Esophagus (tissue), 2 donors: ENCODE measurements around the gene UMPS. TPM values are rescaled to one million over a fixed set of nuclear protein-coding genes. Genes with fewer than 3 reads are reported as not detected.
"Not testable (repeated sequence)": the region's sequence is repeated elsewhere in the genome, so short reads cannot be mapped to it uniquely, and the experiment has no call there.

ENCODE experiments used
- H3K27ac ChIP-seq, 2 donors: one replicate each; pipeline ENCODE4 v1.5.1; 2013; ENCODE audit warnings: low read depth in 2 of 2, mild to moderate bottlenecking in 2 of 2, inconsistent platforms in 1 of 2, low read length in 1 of 2, moderate library complexity in 1 of 2
- H3K27me3 ChIP-seq, 2 donors: one replicate each; pipeline ENCODE4 v1.6.1; 2013; ENCODE audit warnings: low read length in 2 of 2, control low read depth in 1 of 2, mild to moderate bottlenecking in 1 of 2; ENCODE audit not compliant: insufficient read depth in 2 of 2, control insufficient read depth in 1 of 2
- H3K36me3 ChIP-seq, 2 donors: one replicate each; pipeline ENCODE4 v1.6.1; 2013; ENCODE audit warnings: low read length in 1 of 2; ENCODE audit not compliant: control insufficient read depth in 2 of 2, insufficient read depth in 2 of 2
- H3K4me1 ChIP-seq, 2 donors: one replicate each; pipeline ENCODE4 v1.6.1; 2013; ENCODE audit warnings: low read length in 1 of 2; ENCODE audit not compliant: control insufficient read depth in 2 of 2, insufficient read depth in 2 of 2
- H3K4me3 ChIP-seq, 2 donors: one replicate each; pipeline ENCODE4 v1.5.1; 2013; ENCODE audit warnings: low read length in 2 of 2, mild to moderate bottlenecking in 2 of 2, low read depth in 1 of 2, moderate library complexity in 1 of 2
- H3K9me3 ChIP-seq, 2 donors: one replicate each; pipeline ENCODE4 v1.6.1; 2013; ENCODE audit warnings: mild to moderate bottlenecking in 2 of 2, low read depth in 1 of 2, low read length in 1 of 2, moderate library complexity in 1 of 2; ENCODE audit not compliant: control insufficient read depth in 2 of 2, insufficient read depth in 1 of 2
- WGBS, 2 donors: extraction: QIAGEN DNeasy Blood & Tissue Kit; methylation state at CpG; one replicate each; pipeline ENCODE4 v1.1.7; 2013; 5-methylcytosine and 5-hydroxymethylcytosine counted together
- polyA plus RNA-seq, 2 donors: library from polyadenylated mRNA; stranded (reverse); fragments of 200-250 nt; gene quantifications; one replicate each; pipeline ENCODE4 v1.2.3, GENCODE V29; 2013
- donor health status: healthy with polysubstance abuse.
- donor health status: Bipolar disorder and iron deficiency.

Gene UMPS
- polyA plus RNA-seq, 2 donors: 9.9 to 26.1 TPM

DNA sequence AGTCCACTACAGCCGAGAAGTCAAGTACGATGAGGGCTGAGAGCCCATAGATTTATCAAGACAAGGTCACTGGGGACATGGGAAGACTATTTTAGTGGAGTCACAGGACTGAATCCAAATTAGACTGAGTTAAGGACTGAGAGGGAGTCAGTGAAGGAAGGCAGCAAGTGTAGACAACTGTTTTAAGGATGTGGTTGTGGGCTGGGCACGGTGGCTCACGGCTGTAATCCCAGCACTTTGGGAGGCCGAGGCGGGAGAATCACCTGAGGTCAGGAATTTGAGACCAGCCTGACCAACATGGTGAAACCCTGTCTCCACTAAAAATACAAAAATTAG lies 52.1 kb downstream of the UMPS start:
- peaks cover 0 to 12% of the 10 kb centered on the region in 2 donors for H3K36me3 ChIP-seq
- not testable (repeated sequence) for H3K9me3 ChIP-seq, H3K27me3 ChIP-seq, H3K4me3 ChIP-seq
- 83 to 86% methylated on average over 6 of the region's 6 CpGs for WGBS, 2 donors
- peaks cover 8 to 17% of the 10 kb centered on the region in 2 donors for H3K4me1 ChIP-seq
- peak overlapping the region in 1 of 2 donors; percentile 5 for H3K27ac ChIP-seq

DNA sequence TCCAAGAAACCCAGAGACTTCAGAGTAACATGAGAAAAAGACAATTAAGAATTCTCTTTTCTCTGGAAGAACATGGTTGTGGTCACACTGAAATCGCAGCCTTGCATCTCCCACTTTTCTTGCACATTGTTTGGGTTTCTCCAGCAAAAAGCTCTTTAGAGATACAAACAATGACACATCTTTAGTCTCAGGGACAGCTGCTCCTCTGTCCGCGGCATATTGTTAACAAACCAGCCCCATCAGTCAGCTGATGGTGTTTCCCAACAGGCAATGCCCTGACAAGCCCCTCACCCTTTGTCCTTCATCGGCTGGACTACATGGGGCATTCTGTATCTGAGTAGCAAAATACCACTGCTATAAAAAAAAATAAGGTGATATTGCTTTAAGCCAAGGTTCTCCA lies 53.4 kb downstream of the UMPS start:
- WGBS, 2 donors: 84 to 89% methylated on average over 4 of the region's 4 CpGs
- no peaks in the 10 kb centered on the region for H3K27me3 ChIP-seq
- H3K4me3 ChIP-seq: no peak overlapping the region
- H3K27ac ChIP-seq: no peak overlapping the region
- peaks cover 8 to 17% of the 10 kb centered on the region in 2 donors for H3K4me1 ChIP-seq
- H3K36me3 ChIP-seq: peaks cover 0 to 7% of the 10 kb centered on the region in 2 donors
- H3K9me3 ChIP-seq: no peaks in the 10 kb centered on the region

DNA sequence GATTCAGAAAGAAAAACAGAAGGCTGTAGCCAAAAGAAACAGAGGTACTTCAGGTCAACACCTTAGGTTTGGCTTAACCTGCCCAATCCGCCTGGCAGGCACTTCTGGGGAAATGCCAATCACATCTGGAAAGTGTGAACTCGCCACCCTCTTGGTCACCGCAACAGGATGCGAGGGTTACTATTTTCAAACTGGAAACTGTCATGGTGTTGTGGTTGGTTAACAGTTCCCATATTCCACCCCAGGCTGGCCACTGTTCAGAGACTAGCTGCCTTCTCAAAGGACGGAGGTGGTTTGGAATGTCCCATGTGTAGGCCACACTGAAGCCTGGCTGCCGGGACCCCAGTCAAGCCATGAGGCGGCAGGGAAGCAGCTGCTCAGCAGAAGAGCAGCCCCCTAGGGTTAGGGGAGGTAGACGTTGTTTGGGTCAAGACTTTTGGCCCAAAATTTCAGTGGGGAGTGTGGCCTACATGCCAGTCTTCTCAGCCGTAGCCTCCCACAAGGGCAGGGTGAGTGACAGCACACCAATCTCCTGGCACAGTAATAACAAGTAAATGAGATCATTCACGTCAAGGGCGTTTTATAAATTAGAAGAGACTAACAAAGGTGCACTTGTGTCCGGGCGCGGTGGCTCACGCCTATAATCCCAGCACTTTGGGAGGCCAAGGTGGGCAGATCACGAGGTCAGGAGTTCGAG lies 54.6 kb downstream of the UMPS start:
- WGBS, 2 donors: 82 to 87% methylated on average over 17 of the region's 17 CpGs
- H3K4me3 ChIP-seq: no peak overlapping the region
- no peaks in the 10 kb centered on the region for H3K9me3 ChIP-seq
- H3K36me3 ChIP-seq: peaks cover 0 to 6% of the 10 kb centered on the region in 2 donors
- H3K4me1 ChIP-seq: peaks cover 3 to 14% of the 10 kb centered on the region in 2 donors
- peak overlapping the region in 1 of 2 donors; percentile 81 for H3K27ac ChIP-seq
- no peaks in the 10 kb centered on the region for H3K27me3 ChIP-seq

DNA sequence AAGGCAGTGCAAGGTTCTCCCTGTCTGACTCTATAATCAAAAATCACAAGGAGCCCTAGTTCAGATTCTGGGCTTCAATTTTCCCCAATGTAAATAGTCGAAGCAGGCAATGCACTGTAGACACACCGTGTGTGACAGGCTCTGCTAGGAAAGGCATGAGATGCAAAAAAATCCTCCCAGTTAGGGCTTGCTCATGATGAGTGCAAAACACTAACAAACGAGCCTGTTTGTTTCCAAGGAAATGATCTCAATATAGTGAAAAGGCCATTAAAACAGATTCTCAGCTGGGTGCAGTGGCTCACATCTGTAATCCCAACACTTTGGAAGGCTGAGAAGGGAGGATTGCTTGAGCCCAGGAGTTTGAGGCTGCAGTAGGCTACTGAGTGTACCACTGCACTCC lies 55.7 kb downstream of the UMPS start:
- 61 to 65% methylated on average over 3 of the region's 3 CpGs for WGBS, 2 donors
- H3K4me3 ChIP-seq: no peak overlapping the region
- H3K36me3 ChIP-seq: peaks cover 0 to 2% of the 10 kb centered on the region in 2 donors
- peak overlapping the region in 1 of 2 donors; percentile 65 for H3K27ac ChIP-seq
- H3K4me1 ChIP-seq: peaks cover 0 to 9% of the 10 kb centered on the region in 2 donors
- no peaks in the 10 kb centered on the region for H3K9me3 ChIP-seq
- no peaks in the 10 kb centered on the region for H3K27me3 ChIP-seq

DNA sequence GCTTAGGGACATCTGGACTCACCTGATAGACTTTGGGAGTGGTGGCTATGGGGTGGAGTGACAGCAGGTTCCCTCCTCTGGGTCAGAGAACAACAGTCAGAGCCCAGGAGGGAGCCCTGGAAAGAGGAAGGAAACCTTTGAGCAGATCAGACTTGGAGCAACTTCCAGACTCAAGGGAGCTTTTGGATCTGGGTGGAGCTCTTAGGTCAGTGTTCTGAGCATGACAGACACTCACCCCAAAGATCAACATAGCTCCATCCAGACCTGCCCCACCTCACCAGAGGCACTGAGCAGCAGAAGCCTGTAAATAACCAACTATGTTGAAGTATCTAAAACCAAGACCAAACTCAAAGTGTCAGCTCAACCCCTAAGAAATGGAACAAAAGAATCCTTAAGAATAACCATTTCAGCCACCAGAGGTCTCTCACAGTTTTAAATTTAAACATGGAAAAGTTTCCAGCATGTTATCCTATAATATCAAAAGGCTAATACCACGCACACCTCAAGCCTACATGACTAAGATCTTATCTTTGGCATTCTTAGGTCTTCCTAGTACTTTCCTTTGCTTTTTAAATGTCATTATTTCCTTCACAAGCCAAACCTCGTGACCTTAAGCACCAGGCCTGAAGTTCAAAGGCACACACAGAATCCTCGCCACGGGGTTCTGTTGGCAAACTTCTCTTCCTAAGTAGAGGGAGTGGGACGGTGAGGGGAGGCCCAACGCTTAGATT lies 56.4 kb downstream of the UMPS start:
- H3K36me3 ChIP-seq: peaks cover 0 to 2% of the 10 kb centered on the region in 2 donors
- peaks cover 0 to 9% of the 10 kb centered on the region in 2 donors for H3K4me1 ChIP-seq
- H3K4me3 ChIP-seq: no peak overlapping the region
- H3K9me3 ChIP-seq: no peaks in the 10 kb centered on the region
- peak overlapping the region; percentile 26 to 65 for H3K27ac ChIP-seq
- 62 to 65% methylated on average over 6 of the region's 6 CpGs for WGBS, 2 donors
- no peaks in the 10 kb centered on the region for H3K27me3 ChIP-seq

- H3K27ac ChIP-seq: no peak overlapping the region
- no peaks in the 10 kb centered on the region for H3K27me3 ChIP-seq
- H3K9me3 ChIP-seq: no peaks in the 10 kb centered on the region
- WGBS, 2 donors: 85 to 86% methylated on average over 3 of the region's 3 CpGs
- H3K4me3 ChIP-seq: no peak overlapping the region
- H3K36me3 ChIP-seq: peaks cover 0 to 2% of the 10 kb centered on the region in 2 donors
- peaks cover 0 to 6% of the 10 kb centered on the region in 2 donors for H3K4me1 ChIP-seq
These were observed 57.4 kb downstream of the UMPS start for GRCh38 chr3:124787476-124788195.

DNA sequence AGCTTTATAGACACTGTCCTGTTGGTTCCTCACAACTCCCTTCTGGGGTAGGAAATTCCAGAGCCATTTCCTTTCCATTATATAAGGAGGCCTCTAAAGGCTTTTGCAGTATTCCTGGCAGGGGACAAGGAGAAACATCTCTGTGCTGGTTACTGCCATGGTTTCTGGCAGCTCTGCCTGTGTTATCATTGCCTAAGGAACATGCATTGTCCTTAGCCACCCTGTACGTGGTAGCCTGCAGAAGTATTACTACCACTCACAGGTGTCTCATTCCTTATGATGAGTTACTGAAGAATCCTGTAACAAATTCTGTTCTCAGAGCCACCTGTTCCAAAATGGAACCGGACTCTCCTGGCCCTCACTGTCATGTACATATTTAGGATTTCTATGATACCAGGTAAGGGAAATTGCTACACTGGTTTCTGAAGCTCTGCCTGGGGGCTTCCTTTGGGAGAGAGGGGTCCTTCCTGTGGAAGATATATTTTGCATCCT lies 58.0 kb downstream of the UMPS start:
- no peak overlapping the region for H3K27ac ChIP-seq
- WGBS, 2 donors: 80 to 83% methylated on average over 2 of the region's 2 CpGs

GRCh38 chr3:124789103-124789502 lies 58.9 kb downstream of the UMPS start:
- H3K4me3 ChIP-seq, H3K9me3 ChIP-seq, H3K27ac ChIP-seq, H3K27me3 ChIP-seq, H3K36me3 ChIP-seq: not testable (repeated sequence)
- 82 to 86% methylated on average over 3 to 4 of the region's 5 CpGs for WGBS, 2 donors
- peaks cover 0 to 11% of the 10 kb centered on the region in 2 donors for H3K4me1 ChIP-seq

More for the DNA sequence above, 58.0 kb downstream of the UMPS start:
- Histone ChIP-seq H3K27me3 (no peaks in the 10 kb centered on the region), H3K9me3 (no peaks in the 10 kb centered on the region), H3K4me1 (peaks cover 0 to 6% of the 10 kb centered on the region in 2 donors), H3K36me3 (peaks cover 0 to 2% of the 10 kb centered on the region in 2 donors), H3K4me3 (no peak overlapping the region)

DNA sequence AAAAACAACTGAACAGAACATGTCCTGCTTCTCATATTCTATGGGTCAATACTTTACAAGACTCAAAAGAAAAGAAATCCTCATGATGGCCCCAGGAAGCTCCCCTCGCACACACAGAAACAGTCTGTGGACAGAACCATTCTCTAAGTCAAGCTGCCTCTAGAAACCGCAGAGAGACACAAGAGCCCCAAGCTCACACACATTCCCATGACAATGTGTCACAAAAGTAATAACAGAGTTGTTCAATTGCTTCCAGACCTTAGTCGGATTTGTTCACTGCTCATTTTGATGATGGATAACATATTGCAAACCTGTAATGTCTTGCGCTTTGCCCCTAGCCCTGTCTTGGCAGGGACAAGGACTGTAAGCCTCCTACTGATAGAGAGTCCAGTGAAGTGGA lies 60.9 kb downstream of the UMPS start:
- peaks cover 0 to 5% of the 10 kb centered on the region in 2 donors for H3K36me3 ChIP-seq
- H3K4me1 ChIP-seq: peaks cover 0 to 11% of the 10 kb centered on the region in 2 donors
- 77 to 80% methylated on average over 4 of the region's 4 CpGs for WGBS, 2 donors
- H3K9me3 ChIP-seq: no peaks in the 10 kb centered on the region
- no peak overlapping the region for H3K4me3 ChIP-seq
- peak overlapping the region; percentile 57 to 87 for H3K27ac ChIP-seq
- H3K27me3 ChIP-seq: no peaks in the 10 kb centered on the region
